DND-41 (cell line): ENCODE results near the gene ITPR2.

Source experiments
- CTCF ChIP-seq: IDR thresholded peaks from 2 replicates; pipeline ENCODE4 v1.5.1; 2012; ENCODE audit warnings: borderline replicate concordance, low read length, moderate library complexity, mild to moderate bottlenecking; ENCODE audit not compliant: poor library complexity, severe bottlenecking; ENCODE audit errors: extremely low read depth
- EZH2 ChIP-seq: IDR thresholded peaks from 3 replicates; pipeline ENCODE4 v1.6.1; 2012; ENCODE audit warnings: borderline replicate concordance, low read depth, mild to moderate bottlenecking, moderate library complexity, low read length, inconsistent platforms; ENCODE audit not compliant: severe bottlenecking

- TF ChIP-seq EZH2: no peak
- no peak for TF ChIP-seq CTCF
These were observed 212.1 kb downstream of the ITPR2 start for GRCh38 chr12:26620907-26621306.
